ENCODE measurements around the gene CISD1.

CISD1 gene

DNA sequence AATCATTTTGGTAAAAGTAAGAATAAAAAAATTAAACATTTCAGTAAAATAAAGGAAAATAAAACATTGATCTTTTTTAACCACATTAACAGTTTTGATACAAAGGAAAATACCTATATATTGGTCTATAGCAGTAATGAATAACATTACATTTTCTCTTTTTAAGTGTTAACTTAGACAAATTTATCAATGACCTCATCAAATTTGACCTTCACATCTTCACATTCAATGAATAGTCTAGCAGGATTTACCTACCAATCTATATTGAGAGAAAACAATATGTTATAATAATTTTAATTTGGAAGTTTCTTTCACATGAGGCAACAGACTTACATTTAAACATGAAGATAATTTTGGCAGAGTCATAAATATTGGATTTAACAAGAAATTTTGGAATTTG, 47.9 kb downstream of the CISD1 start:
- no peak overlapping the region for H3K4me3 Mint-ChIP-seq
- H3K9me3 Mint-ChIP-seq: no peaks in the 10 kb centered on the region
- H3K27ac Mint-ChIP-seq: no peak overlapping the region
- H3K4me1 Mint-ChIP-seq (ENCODE audit: low read depth): no peaks in the 10 kb centered on the region
- H3K36me3 Mint-ChIP-seq (ENCODE audit: low read depth): no peaks in the 10 kb centered on the region
- H3K27me3 Mint-ChIP-seq: no peaks in the 10 kb centered on the region

DNA sequence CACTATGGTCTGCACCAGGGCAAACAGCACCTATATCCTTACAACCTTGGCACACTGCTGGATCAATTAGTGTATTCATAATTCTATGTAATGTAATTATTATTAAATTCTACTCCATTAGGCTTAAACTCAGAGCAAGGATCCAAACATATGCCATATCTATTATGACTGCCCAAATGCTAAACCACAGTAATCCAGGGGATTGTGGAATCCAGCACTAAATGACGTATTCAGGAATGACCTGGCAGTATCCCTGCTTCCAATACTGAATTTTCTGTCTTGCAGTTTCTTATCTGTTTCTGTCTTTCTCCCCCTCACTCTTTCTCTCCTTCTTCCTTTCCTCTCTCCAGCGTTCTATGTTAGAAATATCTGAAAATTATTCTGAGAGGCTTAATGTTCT, 49.4 kb downstream of the CISD1 start:
- H3K9me3 Mint-ChIP-seq: no peaks in the 10 kb centered on the region
- no peak overlapping the region for H3K4me3 Mint-ChIP-seq
- no peak overlapping the region for H3K27ac Mint-ChIP-seq
- H3K36me3 Mint-ChIP-seq (ENCODE audit: low read depth): no peaks in the 10 kb centered on the region
- peaks cover 12% of the 10 kb centered on the region for H3K4me1 Mint-ChIP-seq (ENCODE audit: low read depth)
- H3K27me3 Mint-ChIP-seq: no peaks in the 10 kb centered on the region

DNA sequence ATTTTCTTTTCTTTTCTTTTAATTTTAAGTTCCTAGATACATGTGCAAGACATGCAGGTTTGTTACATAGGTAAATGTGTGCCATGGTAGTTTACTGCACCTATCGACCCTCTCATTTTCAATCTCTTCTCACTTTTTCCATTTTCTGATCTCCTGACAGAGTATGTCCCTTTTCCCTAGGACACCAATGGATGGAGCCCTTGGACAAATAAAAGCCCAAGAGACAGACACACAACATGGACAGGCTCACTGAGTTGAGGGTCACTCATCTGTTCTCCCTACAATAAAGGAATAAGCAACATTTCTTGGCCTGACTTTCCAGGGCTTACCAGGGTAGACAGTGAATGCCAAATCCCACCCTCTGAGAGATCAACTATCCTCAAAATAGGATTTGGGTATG, 50.6 kb downstream of the CISD1 start:
- no peak overlapping the region for H3K27ac Mint-ChIP-seq
- H3K27me3 Mint-ChIP-seq: no peaks in the 10 kb centered on the region
- H3K9me3 Mint-ChIP-seq: no peaks in the 10 kb centered on the region
- H3K4me3 Mint-ChIP-seq: no peak overlapping the region
- H3K4me1 Mint-ChIP-seq (ENCODE audit: low read depth): peaks cover 13% of the 10 kb centered on the region
- H3K36me3 Mint-ChIP-seq (ENCODE audit: low read depth): no peaks in the 10 kb centered on the region

DNA sequence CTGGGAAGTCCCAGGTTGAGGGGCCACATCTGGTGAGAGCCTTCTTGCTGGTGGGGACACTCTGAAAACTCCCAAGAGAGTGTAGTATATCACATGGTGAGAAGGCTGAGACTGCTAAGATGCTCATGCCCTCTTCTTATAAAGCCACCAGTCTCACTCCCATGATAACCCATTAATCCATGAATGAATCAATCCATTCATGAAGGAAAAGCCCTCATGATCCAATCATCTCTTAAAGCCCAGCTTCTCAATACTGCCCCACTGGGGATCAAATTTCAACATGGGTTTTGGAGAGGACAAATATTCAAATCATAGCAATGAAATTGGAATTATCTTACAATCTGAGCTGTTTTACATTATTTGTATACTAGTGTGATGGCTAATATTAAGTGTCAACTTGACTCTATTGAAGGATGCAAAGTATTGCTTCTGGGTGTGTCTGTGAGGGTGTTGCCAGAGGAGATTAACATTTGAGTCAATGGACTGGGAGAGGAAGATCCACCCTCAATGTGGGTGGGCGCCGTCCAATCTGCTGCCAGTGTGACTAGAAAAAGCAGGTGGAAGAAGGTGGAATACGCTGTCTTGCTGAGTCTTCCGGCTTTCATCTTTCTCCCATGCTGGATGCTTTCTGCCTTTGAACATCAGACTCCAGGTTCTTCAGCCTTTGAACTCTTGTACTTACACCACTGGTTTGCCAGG, 51.5 kb downstream of the CISD1 start:
- H3K4me3 Mint-ChIP-seq: no peak overlapping the region
- peaks cover 13% of the 10 kb centered on the region for H3K4me1 Mint-ChIP-seq (ENCODE audit: low read depth)
- H3K27me3 Mint-ChIP-seq: no peaks in the 10 kb centered on the region
- H3K36me3 Mint-ChIP-seq (ENCODE audit: low read depth): no peaks in the 10 kb centered on the region
- no peak overlapping the region for H3K27ac Mint-ChIP-seq
- no peaks in the 10 kb centered on the region for H3K9me3 Mint-ChIP-seq

DNA sequence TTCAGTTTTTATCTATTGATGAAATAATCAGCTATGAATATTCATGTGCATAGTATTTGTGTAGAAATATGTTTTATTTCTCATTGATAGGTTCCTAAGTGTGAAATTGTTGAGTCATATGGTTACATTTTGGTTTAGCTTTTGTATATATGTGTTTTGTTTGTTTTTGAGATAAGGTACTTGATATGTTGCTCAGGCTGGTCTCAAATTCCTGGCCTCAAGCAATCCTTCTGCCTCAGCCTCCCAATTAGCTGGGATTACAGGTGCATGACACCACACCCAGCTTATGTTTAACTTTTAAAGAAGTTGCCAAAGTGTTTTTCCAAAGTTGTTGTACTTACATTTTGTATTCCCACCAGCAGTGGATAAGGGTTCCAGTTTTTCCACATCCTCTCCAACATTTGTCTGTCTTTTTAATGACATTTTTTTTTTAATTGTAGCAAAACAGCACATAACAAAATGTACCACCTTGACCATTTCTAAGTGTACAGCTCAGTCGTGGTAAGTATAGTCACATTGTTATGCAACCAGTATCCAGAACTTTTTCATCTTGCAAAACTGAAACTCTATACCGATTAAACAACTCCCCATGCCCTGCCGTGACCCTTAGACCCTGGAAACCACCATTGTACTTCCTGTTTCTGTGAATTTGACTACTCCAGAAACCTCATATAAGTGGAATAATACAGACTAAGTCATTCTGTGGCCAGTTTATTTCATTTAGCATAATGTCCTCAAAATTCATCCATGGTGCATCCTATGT, 53.3 kb downstream of the CISD1 start:
- Mint-ChIP-seq H3K4me1 (ENCODE audit: low read depth) (peaks cover 13% of the 10 kb centered on the region), H3K36me3 (ENCODE audit: low read depth) (no peaks in the 10 kb centered on the region), H3K27me3 (no peaks in the 10 kb centered on the region), H3K9me3 (no peaks in the 10 kb centered on the region), H3K4me3 (no peak overlapping the region), H3K27ac (no peak overlapping the region)

DNA sequence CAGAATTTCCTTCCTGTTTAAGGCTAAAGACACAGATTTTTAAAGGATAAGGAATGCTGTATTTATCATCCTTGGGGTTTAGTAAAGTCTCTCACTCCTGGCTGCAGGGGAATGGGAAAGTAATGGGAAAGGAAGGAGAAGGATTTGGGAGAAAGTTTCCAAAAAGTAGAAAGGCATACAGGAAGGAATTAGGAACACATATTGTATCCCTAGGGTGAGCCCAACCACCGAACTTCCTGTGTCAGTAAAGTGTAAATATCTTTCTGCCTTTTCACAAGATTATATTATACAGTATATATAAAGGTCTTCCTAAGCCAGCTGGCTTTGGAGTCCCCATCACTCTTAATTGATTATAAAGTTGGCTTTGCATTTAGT, 53.9 kb downstream of the CISD1 start:
- Mint-ChIP-seq H3K27me3 (no peaks in the 10 kb centered on the region), H3K36me3 (ENCODE audit: low read depth) (no peaks in the 10 kb centered on the region), H3K27ac (no peak overlapping the region), H3K4me3 (no peak overlapping the region), H3K9me3 (no peaks in the 10 kb centered on the region), H3K4me1 (ENCODE audit: low read depth) (peaks cover 13% of the 10 kb centered on the region)

- H3K4me3 Mint-ChIP-seq: no peak overlapping the region
- no peak overlapping the region for H3K27ac Mint-ChIP-seq
- peaks cover 13% of the 10 kb centered on the region for H3K4me1 Mint-ChIP-seq (ENCODE audit: low read depth)
- no peaks in the 10 kb centered on the region for H3K36me3 Mint-ChIP-seq (ENCODE audit: low read depth)
- no peaks in the 10 kb centered on the region for H3K27me3 Mint-ChIP-seq
- H3K9me3 Mint-ChIP-seq: no peaks in the 10 kb centered on the region
Measured at GRCh38 chr10:58326967-58327381, 58.0 kb downstream of the CISD1 start.

DNA sequence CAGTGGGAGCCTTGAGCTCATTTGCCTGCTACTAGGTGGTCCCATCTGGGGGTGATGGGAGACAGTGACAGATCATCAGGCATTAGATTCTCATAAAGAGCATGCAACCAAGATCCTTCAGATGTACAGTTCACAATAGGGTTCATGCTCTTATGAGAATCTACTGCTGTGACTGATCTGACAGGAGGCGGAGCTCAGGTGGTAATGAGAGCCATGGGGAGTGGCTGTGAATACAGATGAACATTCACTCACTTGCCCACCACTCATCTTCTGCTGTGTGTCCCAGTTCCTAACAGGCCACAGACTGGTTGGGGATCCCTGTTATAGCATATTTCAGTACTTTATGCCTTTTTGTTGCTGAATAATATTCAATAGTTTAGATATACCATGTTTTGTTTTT, 59.3 kb downstream of the CISD1 start:
- no peak overlapping the region for H3K4me3 Mint-ChIP-seq
- peaks cover 1% of the 10 kb centered on the region for H3K4me1 Mint-ChIP-seq (ENCODE audit: low read depth)
- no peaks in the 10 kb centered on the region for H3K36me3 Mint-ChIP-seq (ENCODE audit: low read depth)
- no peaks in the 10 kb centered on the region for H3K9me3 Mint-ChIP-seq
- H3K27me3 Mint-ChIP-seq: no peaks in the 10 kb centered on the region
- no peak overlapping the region for H3K27ac Mint-ChIP-seq

DNA sequence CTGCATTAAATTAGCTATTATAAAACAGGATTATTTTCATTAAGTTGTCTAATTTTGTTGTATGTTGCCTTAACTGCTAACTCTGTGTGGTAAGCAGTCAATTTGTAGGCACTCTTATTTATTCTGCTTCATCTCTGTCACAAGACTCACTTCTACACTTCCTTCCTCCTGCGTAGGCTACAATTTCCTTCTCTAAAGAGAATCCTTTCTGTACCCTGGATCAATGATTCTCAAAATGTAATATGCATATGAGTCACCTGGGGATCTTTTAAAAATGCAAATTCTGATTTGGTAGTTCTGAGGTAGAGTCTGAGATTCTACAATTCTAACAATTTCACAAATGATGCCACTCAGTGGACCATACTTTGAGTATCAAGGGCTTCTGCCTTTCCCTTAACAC, 61.5 kb downstream of the CISD1 start:
- no peak overlapping the region for H3K4me3 Mint-ChIP-seq
- no peaks in the 10 kb centered on the region for H3K4me1 Mint-ChIP-seq (ENCODE audit: low read depth)
- no peaks in the 10 kb centered on the region for H3K27me3 Mint-ChIP-seq
- no peaks in the 10 kb centered on the region for H3K36me3 Mint-ChIP-seq (ENCODE audit: low read depth)
- H3K9me3 Mint-ChIP-seq: no peaks in the 10 kb centered on the region
- H3K27ac Mint-ChIP-seq: no peak overlapping the region

DNA sequence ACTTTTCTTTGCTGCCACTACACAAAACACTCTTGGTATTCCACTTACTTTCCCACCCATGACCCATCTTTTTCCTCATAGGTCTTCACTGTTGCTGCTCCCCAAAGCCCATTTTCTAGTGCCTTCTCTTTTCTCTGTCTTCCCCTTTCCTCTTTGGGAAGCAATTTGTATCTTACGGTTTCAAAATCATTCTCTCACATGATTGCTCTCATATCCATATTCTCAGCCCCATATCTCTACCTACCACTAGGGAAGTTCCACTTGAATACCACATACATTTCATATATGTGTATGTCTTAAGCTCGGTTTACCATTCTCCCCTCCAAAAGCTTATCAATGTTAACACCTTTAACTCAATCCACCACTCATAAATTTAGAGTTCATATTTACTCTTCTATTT, 62.7 kb downstream of the CISD1 start:
- Mint-ChIP-seq H3K36me3 (ENCODE audit: low read depth) (no peaks in the 10 kb centered on the region), H3K9me3 (no peaks in the 10 kb centered on the region), H3K27ac (no peak overlapping the region), H3K27me3 (no peaks in the 10 kb centered on the region), H3K4me3 (no peak overlapping the region), H3K4me1 (ENCODE audit: low read depth) (peaks cover 11% of the 10 kb centered on the region)

DNA sequence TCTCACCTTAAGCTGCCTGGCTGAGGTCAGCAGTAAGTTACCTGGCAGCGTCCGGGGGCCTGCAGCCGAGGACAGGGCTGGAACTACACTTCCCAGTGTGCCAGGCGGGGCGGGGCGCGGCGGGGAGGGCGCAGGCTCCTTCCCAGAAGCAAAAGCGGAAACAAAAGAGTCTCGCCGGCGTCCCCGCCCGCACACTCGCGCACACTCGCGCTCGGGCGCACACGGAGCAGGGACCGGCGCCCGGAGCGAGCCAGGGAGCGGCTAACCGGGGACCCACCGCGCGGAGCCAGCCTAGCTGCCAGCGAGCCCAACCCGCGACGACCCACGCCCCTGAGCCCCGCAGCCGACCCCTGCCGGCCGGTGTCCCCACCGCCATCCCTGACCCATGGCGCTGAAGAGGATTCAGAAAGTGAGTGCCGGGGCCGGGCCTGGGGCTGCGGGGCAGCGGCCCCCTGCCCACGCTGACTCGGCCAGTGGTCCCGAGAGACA, 65.9 kb downstream of the CISD1 start, which contains the start of gene UBE2D1:
Gene UBE2D1, plus strand, starts transcription at position 190 of the 489 bp plus-strand sequence. Its CDS starts 196 bp downstream, at position 386.
- peak within 1 kb of the TSS; percentile 97 for H3K4me3 Mint-ChIP-seq
- peaks cover 5% of the 10 kb centered on the region for H3K36me3 Mint-ChIP-seq (ENCODE audit: low read depth)
- H3K4me1 Mint-ChIP-seq (ENCODE audit: low read depth): peaks cover 28% of the 10 kb centered on the region
- H3K27ac Mint-ChIP-seq: peak within 1 kb of the TSS; percentile 94
- H3K9me3 Mint-ChIP-seq: no peaks in the 10 kb centered on the region
- H3K27me3 Mint-ChIP-seq: no peaks in the 10 kb centered on the region

DNA sequence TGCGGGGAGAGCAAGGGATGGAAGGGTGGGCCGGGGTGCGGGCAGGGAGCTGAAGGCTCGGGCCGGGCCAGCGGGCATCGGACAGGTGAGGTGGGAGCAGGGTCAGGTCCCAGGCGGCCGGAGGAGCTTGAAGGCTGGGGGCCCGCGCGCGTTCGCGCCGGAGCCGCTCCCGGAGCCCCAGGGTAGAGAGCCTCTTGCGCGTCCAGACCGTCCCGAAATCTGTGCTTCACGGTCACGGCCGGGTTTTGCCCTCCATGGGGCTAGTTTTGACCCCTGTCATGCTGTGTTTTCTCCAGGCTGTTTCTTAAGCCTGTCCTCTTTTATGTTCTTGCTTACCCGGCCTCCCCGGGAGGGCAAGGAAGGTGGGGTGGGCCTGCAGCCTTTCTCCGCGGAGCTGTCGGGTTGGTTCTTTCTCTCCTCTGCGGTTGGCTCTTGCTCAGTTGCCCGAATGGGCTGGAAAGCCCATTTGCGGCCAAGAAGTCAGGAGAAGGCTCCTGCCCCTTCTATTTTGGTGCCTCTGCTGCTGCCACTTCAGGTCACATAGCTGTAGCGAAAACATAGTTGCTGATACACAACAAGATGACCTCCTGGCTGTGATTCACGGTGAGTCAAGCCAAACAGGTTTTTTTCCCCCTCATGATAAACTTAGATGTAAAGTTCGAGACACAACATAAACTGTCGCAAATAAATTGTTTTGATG, 66.5 kb downstream of the CISD1 start:
- Mint-ChIP-seq H3K27ac (peak overlapping the region; percentile 94), H3K27me3 (no peaks in the 10 kb centered on the region), H3K4me1 (ENCODE audit: low read depth) (peaks cover 32% of the 10 kb centered on the region), H3K36me3 (ENCODE audit: low read depth) (peaks cover 5% of the 10 kb centered on the region), H3K4me3 (peak overlapping the region; percentile 97), H3K9me3 (no peaks in the 10 kb centered on the region)

DNA sequence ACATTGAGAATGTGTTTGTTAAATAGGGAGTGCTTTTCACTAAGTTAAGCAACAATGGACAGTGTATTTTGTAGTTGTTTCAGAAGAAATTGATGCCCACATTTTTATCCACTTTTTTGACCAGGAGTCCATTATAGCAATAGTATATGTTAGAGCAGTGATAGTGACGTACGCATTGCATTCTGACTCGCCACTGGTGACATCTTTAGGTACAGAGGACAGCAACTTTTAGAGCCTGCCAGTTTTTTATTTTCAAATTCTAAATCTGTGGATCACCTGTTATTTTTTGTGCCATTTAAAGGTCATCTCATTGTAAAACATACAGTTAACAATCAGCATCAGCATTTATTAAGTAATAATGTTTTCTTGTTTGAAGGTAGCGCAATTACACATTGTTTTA, 67.3 kb downstream of the CISD1 start:
- Mint-ChIP-seq H3K4me1 (ENCODE audit: low read depth) (peaks cover 39% of the 10 kb centered on the region), H3K27ac (peak overlapping the region; percentile 94)

More for the DNA sequence above, 67.3 kb downstream of the CISD1 start:
- Mint-ChIP-seq H3K9me3 (no peaks in the 10 kb centered on the region), H3K36me3 (ENCODE audit: low read depth) (peaks cover 5% of the 10 kb centered on the region), H3K4me3 (peak overlapping the region; percentile 97), H3K27me3 (no peaks in the 10 kb centered on the region)

Measured in stimulated activated naive CD8-positive, alpha-beta T cell treated with anti-CD3 and anti-CD28 coated beads, Interleukin-15, Interleukin-2, amounts not matched to agents 100 ng/mL and 50 ng/mL, for 24 hours (primary cell).